ENCODE data around the gene MCRIP1.

MCRIP1 gene

DNA sequence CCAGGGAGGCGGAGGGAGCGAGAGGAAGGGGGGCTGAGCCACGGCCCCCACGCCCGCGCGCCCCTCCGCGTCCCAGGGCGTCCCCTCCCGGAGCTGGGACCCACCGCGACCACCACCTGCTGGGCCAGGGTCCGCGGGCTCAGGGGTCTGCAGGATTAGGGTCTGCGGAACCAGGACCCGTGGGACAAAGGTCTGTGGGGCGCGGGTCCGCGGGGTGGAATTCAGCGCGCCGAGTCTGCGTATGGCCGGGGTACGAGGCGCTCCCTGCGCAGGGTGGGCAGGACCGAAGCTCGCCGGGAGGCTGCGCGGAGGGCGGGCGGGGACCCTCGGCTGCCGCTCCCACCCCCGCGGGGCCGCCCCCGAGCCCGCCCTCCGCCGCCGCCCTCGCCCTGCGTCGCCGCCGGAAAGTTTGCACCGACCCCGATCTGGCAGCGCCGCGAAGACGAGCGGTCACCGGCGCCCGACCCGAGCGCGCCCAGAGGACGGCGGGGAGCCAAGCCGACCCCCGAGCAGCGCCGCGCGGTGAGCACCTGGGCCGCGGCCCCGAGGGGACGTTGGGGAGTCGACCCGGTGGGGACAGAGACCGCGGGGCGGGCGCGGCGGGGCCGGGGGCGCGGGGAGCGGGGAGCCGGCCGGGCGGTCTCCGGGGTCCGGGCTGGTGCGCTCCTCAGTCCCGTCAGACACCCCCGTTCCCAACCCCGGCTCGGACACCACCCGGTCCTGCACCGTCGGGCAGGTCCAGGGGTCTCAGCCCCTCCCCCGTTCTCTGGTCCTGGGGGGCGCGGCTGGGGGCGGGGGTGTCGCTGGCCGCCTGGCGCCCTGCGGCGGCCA lies 29.1 kb downstream of the MCRIP1 start, which contains the start of gene GCGR:
Gene GCGR (plus strand): TSS at position 423 of the 831 bp plus-strand sequence. CDS start 4,869 bp downstream, outside the sequence.
- no peak for DNase-seq (ENCODE audit: low read depth)

DNA sequence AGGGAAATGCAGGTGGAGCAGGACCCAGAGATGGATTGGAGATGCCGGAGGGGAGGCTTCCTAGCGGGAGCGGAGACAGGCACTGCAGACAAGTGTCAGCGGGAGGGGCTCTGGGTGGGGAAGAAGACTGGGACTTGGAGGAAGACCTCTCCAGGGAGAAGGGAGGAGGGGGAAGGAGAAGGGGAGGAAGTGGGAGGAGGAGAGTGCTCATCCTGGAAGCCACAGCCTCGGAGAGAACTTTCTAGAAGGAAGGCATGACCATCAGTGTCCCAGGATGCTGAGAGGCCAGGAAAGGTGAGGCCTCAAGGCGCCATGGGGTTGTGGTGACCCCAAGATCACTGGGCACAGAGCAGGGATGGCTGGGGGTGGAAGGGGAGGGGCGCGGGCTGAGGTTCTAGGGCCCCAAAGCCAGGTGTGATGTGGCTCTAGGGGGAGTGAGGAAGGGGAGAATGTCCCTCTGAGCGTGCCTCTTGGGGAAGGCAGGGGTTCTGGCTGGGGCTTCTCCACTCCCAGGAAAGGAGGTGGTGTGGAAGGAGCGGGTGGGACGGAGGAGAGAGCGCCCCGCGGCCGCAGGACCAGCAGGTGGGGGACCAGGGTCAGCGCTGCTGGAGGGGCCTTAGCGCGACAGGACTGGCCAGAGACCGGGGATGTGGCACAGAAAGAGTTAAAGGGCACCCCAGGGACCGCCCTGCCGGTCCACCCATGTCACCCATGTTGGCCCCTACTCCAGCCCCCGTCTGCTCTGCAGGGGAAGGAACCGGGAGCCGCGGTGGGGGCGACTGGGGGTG lies 30.0 kb downstream of the MCRIP1 start:
- no peak for DNase-seq (ENCODE audit: low read depth)

DNA sequence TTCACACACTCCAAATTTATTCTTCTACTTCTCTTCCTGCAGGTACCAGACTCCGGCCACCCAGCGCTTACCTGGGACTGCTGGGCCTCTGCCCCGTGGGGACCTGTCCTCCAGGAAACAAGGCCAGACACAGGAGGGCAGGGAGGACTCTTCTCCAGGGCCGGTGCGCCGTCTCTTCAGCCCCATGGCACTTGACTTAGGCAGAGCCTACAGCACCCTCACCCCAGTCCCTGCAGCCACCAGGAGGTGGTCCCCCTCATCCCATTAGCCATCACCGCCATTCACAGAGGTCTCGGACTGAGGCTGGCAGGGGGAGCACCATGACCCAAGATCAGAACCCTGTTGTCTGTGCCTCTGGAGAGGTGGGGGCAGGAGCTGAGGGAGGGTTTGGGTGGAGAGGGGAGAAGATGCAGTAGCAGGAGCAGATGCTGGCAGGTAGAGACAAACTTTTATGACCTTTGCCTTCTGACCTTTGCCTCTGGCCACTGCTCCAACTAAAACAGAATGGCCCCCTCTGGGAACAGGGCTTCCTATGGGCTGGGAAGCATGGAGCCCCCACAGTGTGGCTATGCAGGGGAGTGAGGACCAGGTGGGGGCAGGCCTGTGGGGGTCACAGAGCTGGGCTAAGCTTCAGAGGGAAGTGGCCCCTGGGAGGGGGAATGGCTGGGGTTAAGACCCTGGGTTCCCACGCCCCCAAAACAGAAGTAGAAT lies 30.9 kb downstream of the MCRIP1 start:
- no peak for DNase-seq (ENCODE audit: low read depth)

DNA sequence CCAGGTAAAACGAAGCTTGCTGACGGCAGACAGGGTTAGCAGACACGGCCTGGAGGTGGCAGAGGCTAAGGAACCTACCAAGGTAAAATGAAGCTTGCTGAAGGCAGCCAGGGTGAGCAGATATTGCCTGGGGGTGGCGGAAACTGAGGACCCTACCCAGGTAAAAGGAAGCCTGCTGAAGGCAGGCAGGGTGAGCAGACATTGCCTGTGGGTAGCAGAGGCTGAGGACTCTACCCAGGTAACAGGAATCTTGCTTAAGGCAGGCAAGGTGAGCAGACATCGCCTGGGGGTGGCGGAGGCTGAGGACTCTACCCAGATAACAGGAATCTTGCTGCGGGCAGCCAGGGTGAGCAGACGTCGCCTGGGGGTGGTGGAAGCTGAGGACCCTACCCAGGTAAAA lies 31.8 kb downstream of the MCRIP1 start:
- DNase-seq (ENCODE audit: low read depth): no peak

DNA sequence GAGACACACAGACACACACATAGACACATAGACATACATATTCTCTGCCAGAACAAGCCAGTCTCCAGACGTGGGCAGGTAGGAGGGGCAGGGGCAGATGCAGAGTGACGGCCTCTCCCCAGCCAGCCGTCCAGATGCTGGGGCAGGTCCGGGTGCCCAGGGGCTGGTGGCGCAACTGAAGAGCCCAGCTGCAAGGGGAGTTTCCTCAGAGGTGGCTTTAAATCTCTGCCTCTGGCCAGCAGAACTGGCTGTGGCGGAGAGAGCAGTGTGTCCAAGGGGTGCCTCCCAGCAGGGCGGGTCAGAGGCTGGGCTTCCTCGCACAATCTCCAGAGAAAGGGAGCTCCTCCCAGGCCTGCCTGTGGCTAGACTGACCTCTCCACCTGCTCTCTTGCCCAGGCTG lies 38.6 kb downstream of the MCRIP1 start:
- no peak for DNase-seq (ENCODE audit: low read depth)

DNA sequence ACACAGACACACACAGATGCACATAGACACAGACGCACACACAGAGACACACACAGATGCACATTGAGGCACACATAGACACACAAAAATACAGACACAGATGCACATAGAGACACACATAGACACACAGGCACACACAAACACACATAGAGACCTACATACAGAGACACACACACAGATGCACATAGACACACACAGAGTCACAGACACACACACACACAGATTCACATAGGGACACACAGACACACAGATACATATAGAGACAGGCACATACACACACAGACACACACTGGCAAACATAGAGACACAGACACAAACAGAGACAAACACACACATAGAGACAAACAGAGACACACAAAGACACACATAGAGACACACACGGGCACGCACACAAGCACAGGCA lies 39.0 kb downstream of the MCRIP1 start:
- DNase-seq (ENCODE audit: low read depth): no peak

DNA sequence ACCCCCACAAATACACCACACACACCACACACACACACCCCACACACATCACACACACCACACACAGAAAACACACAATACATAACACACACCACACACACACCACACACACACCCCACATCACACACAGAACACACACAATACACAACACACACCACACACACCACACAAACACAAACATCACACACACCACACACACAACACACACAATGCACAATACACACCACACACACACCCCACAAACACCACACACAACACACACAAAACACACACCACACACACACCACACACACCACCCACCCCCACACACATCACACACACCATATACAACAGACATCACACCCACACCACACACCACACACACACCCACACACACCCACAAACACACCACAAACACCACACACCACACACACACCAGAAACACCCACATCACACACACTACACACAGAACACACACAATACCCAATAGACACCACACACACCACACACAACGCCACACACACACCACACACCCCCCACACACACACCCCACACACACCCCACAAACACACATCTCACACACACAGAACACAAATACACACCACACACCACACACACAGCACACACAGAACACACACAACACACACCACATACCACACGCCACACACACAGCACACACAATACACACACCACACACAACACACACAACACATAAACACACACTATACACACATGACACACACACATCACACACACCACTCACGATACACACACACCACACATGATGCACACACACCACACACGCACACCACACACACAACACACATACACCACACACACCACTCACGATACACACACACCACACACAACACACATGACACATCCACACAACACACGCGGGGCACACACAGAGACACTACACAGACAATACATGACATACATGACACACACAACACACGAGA lies 40.1 kb downstream of the MCRIP1 start:
- DNase-seq (ENCODE audit: low read depth): no peak

Measured in activated gamma-delta T cell treated with anti-CD3 and anti-CD28 coated beads, Interleukin-2, amount 50 U/mL, for 16 hours (primary cell).